GM12891 (cell line): ENCODE measurements around the gene DNAJC10.

Experiments
- PAX5 ChIP-seq: IDR thresholded peaks from 2 replicates; pipeline ENCODE4 v1.6.1; 2011; ENCODE audit warnings: low read length, moderate library complexity, mild to moderate bottlenecking; ENCODE audit not compliant: insufficient read depth, severe bottlenecking
- POLR2A ChIP-seq: IDR thresholded peaks from 2 replicates; pipeline ENCODE4 v1.6.1; 2011; ENCODE audit warnings: low read depth, low read length, control low read depth
- POLR2AphosphoS5 ChIP-seq: IDR thresholded peaks from 2 replicates; pipeline ENCODE4 v1.6.1; 2011; ENCODE audit warnings: low read depth, low read length, control low read depth
- POU2F2 ChIP-seq: IDR thresholded peaks from 2 replicates; pipeline ENCODE4 v1.6.1; 2011; ENCODE audit warnings: low read depth, mild to moderate bottlenecking, control low read depth, low read length, moderate library complexity
- SPI1 ChIP-seq: IDR thresholded peaks from 2 replicates; pipeline ENCODE4 v1.6.1; 2011; ENCODE audit warnings: low read depth, low read length, control low read depth
- TAF1 ChIP-seq: IDR thresholded peaks from 2 replicates; pipeline ENCODE4 v1.6.1; 2011; ENCODE audit warnings: low read depth, low read length, control low read depth

DNA sequence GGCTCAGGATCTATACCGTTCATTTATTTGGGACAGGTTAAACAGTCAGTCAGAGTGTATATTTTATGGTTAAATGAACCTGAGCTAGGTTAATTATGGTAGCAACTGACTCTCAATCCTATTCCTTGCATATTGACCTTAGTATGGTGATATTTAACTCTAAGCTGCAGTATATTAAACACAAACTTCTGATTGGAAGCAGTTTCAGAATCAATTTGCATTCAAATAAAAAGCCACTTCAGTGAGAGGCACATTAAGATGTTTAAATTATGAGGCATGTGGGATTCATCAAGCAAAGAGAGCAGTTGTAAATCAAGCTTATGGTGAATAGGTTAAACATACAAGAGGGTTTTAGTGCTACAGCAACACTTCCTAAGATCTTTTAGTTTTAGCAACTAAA is 110.0 kb downstream of the DNAJC10 start:
- TF ChIP-seq POLR2A (no peak), TAF1 (no peak), POLR2AphosphoS5 (no peak), SPI1 (no peak), POU2F2 (no peak), PAX5 (no peak)
